Umbilical cord (tissue), 2 donors: ENCODE results near the gene UBE2L3. TPM values are rescaled to one million over a fixed set of nuclear protein-coding genes. Genes with fewer than 3 reads are reported as not detected.
"Not testable (repeated sequence)": the region's sequence is repeated elsewhere in the genome, so short reads cannot be mapped to it uniquely, and the experiment has no call there.

Experiments
- DNase-seq: peaks from one replicate; pipeline ENCODE4 v3.0.0-alpha.2; 2015; ENCODE audit warnings: low spot score
- total RNA-seq: library from RNA; depleted of rRNA; stranded (reverse); fragments of >200 nt; gene quantifications from one replicate; pipeline ENCODE4 v1.2.3, GENCODE V29; 2014; ENCODE audit warnings: low replicate concordance; ENCODE audit not compliant: insufficient read depth

Gene UBE2L3
- total RNA-seq, 1 donor from 2014 or later, result 20.9 TPM

DNA sequence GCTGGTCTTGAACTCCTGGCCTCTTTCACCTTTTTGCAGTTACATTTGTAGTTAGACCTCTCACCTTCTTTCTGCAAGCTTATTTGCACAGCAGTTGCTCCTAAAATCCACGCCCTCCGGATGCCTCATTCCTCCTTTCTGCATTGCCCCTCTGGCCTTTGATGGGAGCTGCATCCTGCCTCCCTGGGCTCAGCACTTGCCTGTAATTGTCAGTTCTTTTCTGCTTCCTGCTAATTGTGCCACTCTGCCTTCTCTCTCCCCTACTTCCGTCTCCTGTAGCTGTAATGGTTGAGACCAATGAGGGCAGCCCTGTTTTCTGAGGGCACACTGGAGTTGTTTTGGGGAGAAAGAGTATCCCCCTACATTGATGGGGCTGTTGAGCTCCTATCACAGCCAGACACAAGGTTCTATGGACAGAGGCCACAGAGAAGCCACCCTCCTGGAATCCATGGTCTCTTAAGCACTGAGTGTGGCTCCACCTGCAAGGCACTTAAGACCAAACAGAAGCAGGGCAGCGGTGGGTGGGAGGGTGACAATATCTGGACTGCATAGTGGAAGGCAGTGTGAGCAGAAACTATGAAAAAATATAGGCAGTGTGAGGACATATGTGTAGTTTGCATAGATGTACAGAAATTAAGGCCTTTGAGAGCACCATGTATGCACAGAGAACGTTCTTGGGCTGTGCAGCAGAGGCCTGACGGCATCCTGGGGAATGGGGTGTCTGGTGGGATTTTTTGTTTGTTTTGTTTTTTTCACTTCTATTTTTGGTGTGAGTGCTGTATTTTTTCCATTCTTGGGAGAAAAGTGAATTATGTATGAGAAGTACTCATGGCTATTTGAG is 31.8 kb downstream of the UBE2L3 start:
- no peak for DNase-seq

GRCh38 chr22:21602579-21602978 is 35.1 kb downstream of the UBE2L3 start:
- DNase-seq, result no peak

DNA sequence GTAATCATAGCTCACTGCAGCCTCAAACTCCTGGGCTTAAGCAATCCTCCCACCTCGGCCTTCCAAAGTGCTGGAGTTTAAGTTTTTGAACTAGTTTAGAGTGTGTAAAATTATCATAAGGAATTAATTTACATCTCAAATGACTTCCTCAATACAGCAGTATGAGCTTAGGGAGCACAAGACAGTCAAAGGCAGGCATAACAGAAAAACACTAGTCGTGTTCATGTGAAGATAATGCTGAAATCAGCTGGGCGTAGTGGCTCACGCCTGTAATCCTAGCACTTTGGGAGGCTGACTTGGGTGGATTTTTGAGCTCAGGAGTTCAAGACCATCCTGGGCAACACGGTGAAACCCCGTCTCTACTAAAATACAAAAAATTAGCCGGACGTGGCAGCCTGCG is 36.5 kb downstream of the UBE2L3 start:
- no peak for DNase-seq

DNA sequence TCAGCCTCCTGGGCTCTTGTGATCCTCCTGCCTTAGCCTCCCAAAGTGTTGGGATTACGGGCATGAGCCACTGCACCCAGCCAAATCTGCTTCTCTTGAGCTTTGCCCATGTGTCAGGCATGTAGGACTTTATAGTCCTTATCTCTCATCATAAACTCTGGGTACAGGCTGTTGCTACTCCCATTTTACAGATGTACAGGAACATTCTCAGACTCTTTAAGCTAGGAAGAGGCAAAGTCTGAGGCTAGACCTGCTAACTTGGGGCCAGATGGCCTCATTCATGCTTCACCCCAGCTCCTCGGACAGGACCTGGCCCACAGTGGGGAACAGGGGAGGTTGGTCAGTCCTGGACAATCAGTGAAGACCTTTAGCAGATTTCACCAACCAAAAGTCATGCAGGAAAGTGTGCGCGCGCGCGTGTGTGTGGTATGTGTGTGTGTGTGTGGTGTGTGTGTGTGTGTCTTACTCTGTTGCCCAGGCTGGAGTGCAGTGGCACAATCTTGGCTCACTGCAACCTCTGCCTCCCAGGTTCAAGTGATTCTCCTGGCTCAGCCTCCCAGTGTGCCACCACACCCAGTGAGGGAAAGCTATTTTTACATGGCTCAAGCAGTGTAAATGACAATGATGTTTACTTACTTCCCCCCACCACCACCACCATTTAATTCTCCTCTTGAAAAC is 38.5 kb downstream of the UBE2L3 start:
- DNase-seq, result no peak

GRCh38 chr22:21606775-21607174 is 39.3 kb downstream of the UBE2L3 start:
- no peak for DNase-seq

DNA sequence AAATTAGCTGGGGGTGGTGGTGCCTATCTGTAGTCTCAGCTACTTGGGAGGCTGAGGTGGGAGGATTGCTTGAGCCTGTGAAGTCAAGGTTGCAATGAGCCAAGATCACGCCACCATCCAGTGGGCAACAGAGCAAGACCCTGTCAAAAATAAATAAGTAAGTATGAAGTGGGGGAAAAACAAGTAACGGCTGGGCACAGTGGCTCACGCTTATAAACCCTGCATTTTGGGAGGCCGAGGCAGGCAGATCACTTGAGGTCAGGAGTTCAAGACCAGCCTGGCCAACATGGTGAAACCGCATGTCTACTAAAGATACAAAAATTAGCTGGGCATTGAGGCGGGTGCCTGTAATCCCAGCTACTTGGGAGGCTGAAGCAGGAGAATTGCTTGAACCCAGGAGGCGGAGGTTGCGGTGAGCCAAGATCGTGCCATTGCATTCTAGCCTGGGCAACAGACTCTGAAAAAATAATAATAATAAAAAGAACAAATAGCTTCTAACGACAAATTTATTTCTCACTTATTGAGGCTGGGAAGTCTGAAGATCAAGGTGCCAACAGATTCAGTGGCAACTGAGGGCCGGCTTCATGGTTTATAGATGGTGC is 42.1 kb downstream of the UBE2L3 start:
- not testable (repeated sequence) for DNase-seq

- DNase-seq, result no peak
Observed at GRCh38 chr22:21611210-21611977, 43.9 kb downstream of the UBE2L3 start.

DNA sequence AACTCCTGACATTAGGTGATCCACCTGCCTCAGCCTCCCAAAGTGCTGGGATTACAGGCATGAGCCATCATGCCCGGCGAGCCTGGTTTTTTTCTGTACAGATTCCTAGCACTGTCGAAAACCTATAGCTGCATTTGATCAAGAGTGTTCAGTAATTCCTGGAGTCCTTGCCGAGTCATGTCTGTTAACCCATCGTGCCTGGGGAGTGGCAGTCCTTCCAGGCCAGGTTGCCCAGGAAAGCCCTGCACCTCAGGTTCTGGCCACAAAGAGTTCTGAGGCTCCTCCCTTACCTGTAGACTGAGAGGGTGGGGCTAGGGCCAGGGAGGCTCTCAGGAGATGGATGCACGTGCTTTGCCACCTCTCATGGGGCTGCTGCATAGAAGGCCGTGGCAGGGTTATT is 45.3 kb downstream of the UBE2L3 start:
- no peak for DNase-seq

DNA sequence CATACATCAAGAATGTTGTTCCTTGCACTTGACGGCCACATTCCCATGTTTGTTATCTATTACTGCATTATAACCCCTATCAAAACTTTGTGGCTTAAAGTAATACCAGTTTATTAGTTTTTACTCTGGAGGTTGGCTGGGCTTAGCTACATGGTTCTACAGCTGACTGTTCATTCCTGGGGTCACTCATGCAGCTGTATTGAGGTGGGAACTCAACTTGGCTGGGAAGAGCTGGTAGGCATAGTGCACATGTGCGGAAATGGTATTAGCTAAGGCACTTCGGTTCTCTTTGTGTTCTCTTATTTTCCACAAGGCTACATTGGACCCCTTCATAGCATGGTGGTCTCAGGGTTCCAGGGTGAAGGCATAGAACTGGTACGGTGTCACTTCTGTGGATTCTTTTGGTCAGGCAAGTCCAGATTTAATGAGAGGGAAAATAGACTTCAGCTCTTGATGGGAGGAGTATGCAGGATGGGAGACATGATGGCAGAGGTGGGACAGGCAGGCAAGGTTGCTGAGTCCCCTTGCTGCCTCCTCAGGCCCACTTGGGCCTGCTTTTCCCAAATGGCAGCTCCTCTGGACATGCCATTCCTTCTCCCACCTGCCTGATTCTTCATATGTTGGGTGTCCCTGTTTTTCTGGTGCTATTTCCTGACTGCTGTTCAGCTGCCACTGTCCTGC is 46.2 kb downstream of the UBE2L3 start:
- DNase-seq, result no peak

DNA sequence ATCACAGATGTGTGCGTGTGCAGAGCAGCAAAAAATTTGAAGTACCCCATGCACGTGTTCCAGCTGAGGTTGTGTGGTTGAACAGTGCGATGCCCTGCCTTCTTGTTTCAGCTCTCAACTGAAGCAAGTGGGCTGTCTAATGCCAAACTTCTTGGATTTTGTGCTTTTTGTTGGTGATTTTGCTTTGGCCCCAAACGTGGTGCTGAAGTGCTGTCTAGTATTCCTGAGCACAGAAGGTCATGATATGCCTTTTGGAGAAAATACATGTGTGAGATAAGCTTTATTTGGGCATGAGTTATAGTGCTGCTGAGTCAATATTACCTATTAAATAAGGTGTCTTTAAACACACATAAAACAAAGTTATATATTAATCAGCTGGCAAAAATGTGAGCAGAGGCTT is 48.2 kb downstream of the UBE2L3 start:
- no peak for DNase-seq

- not testable (repeated sequence) for DNase-seq
Observed at GRCh38 chr22:21617337-21617736, 49.8 kb downstream of the UBE2L3 start.

DNA sequence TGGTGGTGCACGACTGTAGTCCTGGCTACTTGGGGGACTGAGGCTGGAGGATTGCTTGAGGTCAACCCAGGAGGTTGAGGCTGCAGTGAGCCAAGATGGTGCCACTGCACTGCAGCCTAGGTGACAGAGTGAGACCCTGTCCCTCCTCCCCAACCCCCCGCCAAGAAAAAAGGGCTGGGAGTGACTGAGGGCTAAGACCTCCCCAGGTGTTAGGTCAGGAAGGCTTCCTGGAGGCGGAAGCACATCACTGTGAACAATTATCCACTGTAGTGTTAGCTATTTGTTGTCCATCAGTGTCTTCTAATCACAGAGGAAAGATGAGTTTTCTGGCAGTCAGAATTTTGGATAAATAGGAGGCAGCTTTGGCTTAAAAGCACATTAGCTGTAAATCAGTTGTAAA is 53.5 kb downstream of the UBE2L3 start:
- DNase-seq, result no peak

- peak; percentile 29 for DNase-seq
Observed at GRCh38 chr22:21622011-21622918, 54.8 kb downstream of the UBE2L3 start.

DNA sequence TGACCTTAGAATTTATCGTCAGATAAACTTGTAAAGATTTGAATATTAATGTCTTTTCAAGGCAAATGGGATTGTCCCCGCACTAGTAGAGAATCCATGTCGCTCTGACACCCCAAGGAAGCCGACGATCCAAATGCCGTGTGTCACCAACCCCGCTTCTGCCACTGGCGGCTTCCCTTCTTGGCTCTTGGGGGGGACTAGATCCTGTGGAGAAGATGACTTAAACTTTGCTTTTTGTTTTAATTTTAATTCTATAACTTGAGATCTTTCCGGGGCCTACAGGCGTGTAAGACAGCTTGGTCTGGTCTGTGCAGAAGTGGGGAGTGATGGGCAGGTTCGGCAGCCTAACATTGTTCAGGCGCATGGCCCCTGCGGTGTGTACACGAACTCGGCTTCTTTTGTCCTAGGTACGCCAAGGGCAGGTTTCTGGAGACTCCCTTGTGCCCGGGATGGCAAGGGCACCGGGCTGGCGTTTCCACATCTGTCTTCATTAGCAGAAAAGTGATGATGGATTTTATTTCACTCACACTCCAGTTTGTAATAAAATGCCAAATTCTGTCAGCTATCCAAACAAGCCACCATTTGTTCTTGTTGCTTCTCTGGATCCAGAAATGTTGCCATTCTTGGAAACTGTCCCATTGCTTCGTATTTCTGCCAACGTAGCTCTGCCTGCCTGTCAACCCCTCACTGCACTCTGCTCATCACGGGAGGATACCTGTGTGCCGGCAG is 55.6 kb downstream of the UBE2L3 start:
- no peak for DNase-seq

DNA sequence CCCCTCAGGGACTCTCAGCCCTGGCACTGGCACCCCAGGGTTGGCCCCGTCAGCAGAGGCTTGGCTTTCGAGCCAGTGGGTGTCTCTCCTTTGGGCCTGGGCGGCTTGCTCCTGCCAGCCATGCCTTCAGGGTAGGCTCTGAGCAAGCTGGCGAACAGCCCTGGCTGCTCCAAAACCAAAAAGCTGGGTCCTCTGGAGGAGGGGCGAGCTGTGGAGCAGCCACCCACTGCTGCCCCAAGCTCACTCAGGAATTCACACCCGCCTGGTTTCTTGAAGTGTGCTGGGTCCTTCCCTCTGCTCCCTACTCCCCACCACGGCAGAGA is 56.1 kb downstream of the UBE2L3 start:
- no peak for DNase-seq

DNA sequence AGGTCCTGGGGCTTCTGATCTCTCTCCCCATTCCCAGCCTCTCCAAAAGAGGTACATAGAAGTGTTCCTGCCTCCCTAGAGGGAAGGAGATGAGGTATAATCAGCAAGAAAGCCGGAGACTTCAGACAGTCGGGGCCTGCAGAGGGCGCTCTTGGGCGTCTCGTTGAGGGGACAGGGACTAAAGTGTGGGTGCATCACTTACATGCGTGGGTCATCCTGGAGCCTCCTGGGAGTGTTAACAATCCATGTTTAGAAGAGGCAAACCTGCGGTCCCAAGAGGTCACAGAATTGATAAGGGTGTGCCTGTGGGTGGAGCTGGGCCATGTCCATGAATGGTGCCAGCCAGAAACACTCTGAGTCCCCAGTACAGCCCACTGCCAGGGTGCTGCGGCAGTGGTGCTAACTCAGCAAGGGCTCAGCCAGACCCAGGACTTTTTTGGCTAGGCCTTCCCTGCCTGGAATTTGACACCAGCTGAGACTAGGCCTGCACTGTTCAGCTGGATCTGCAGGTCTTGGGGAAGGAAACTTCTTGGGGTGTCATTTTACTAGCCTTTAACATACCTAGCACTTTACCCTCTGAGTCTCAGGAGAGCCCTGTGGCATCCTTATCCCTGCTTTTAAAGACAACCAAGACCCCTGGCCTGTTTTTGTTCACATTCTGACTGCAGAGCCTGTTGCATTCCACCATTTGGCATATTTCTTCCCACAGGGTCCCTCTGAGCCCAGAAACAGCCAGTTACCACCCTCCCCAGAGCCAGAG is 56.8 kb downstream of the UBE2L3 start:
- no peak for DNase-seq

GRCh38 chr22:21624880-21625791 is 57.6 kb downstream of the UBE2L3 start:
- DNase-seq, result no peak
